WTC11 (cell line): ENCODE results near the gene CLEC2D.

Source experiments
- CREM ChIP-seq: sonication (generic); formaldehyde crosslinking; IDR thresholded peaks from 2 replicates; pipeline ENCODE4 v1.8.1; 2022; ENCODE audit warnings: mild to moderate bottlenecking, missing genetic modification reagents, moderate library complexity
- TP53 ChIP-seq: sonication (generic); formaldehyde crosslinking; IDR thresholded peaks from 2 replicates; pipeline ENCODE4 v1.8.1; 2023; ENCODE audit warnings: mild to moderate bottlenecking, missing genetic modification reagents
- ZNF263 ChIP-seq: sonication (generic); formaldehyde crosslinking; IDR thresholded peaks from 2 replicates; pipeline ENCODE4 v1.8.1; 2022; ENCODE audit warnings: low read depth, mild to moderate bottlenecking, moderate library complexity, missing genetic modification reagents
- TF ChIP-seq, protein P1 (sequence below): fragments of 200-600 bp; IDR thresholded peaks from 2 replicates; pipeline ENCODE4 v1.8.0; 2022; ENCODE audit warnings: antibody characterized with exemption
- TF ChIP-seq, protein P2 (sequence below): sonication (generic); formaldehyde crosslinking; IDR thresholded peaks from 2 replicates; pipeline ENCODE4 v1.8.0; 2022; ENCODE audit warnings: mild to moderate bottlenecking, missing genetic modification reagents
- TF ChIP-seq, protein P3 (sequence below): sonication (generic); formaldehyde crosslinking; IDR thresholded peaks from 2 replicates; pipeline ENCODE4 v1.8.1; 2023; ENCODE audit warnings: mild to moderate bottlenecking, moderate library complexity, missing genetic modification reagents
- TF ChIP-seq, protein P4 (sequence below): sonication (generic); formaldehyde crosslinking; IDR thresholded peaks from 2 replicates; pipeline ENCODE4 v1.8.1; 2022; ENCODE audit warnings: missing genetic modification reagents, borderline replicate concordance
- TF ChIP-seq, protein P5 (sequence below): sonication (generic); formaldehyde crosslinking; conservative IDR thresholded peaks from 2 replicates; pipeline ENCODE4 v1.8.1; 2022; ENCODE audit warnings: mild to moderate bottlenecking, missing genetic modification reagents
- TF ChIP-seq, protein P6 (sequence below): sonication (generic); formaldehyde crosslinking; IDR thresholded peaks from 2 replicates; pipeline ENCODE4 v1.8.0; 2023; ENCODE audit warnings: missing genetic modification reagents, mild to moderate bottlenecking, borderline replicate concordance

DNA sequence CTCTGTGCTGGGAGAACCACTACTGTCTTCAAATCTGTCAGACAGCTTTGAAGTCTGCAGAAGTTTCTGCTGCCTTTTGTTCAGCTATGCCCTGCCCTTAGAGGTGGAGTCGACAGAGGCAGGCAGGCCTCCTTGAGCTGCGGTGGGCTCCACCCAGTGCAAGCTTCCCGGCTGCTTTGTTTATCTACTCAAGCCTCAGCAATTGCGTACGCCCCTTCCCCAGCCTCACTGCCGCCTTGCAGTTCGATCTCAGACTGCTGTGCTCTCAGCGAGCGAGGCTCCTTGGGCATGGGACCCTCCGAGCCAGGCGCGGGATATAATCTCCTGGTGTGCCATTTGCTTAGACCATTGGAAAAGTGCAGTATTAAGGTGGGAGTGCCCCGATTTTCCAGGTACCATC is 36.7 kb upstream of the CLEC2D start:
- TF ChIP-seq, protein P1, sequence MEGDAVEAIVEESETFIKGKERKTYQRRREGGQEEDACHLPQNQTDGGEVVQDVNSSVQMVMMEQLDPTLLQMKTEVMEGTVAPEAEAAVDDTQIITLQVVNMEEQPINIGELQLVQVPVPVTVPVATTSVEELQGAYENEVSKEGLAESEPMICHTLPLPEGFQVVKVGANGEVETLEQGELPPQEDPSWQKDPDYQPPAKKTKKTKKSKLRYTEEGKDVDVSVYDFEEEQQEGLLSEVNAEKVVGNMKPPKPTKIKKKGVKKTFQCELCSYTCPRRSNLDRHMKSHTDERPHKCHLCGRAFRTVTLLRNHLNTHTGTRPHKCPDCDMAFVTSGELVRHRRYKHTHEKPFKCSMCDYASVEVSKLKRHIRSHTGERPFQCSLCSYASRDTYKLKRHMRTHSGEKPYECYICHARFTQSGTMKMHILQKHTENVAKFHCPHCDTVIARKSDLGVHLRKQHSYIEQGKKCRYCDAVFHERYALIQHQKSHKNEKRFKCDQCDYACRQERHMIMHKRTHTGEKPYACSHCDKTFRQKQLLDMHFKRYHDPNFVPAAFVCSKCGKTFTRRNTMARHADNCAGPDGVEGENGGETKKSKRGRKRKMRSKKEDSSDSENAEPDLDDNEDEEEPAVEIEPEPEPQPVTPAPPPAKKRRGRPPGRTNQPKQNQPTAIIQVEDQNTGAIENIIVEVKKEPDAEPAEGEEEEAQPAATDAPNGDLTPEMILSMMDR, result no peak
- TF ChIP-seq, protein P2, sequence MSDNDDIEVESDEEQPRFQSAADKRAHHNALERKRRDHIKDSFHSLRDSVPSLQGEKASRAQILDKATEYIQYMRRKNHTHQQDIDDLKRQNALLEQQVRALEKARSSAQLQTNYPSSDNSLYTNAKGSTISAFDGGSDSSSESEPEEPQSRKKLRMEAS (CRISPR knock-in tag), result no peak
- TF ChIP-seq, protein P3, sequence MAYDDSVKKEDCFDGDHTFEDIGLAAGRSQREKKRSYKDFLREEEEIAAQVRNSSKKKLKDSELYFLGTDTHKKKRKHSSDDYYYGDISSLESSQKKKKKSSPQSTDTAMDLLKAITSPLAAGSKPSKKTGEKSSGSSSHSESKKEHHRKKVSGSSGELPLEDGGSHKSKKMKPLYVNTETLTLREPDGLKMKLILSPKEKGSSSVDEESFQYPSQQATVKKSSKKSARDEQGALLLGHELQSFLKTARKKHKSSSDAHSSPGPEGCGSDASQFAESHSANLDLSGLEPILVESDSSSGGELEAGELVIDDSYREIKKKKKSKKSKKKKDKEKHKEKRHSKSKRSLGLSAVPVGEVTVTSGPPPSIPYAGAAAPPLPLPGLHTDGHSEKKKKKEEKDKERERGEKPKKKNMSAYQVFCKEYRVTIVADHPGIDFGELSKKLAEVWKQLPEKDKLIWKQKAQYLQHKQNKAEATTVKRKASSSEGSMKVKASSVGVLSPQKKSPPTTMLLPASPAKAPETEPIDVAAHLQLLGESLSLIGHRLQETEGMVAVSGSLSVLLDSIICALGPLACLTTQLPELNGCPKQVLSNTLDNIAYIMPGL (CRISPR knock-in tag), result no peak
- TF ChIP-seq, protein P4, sequence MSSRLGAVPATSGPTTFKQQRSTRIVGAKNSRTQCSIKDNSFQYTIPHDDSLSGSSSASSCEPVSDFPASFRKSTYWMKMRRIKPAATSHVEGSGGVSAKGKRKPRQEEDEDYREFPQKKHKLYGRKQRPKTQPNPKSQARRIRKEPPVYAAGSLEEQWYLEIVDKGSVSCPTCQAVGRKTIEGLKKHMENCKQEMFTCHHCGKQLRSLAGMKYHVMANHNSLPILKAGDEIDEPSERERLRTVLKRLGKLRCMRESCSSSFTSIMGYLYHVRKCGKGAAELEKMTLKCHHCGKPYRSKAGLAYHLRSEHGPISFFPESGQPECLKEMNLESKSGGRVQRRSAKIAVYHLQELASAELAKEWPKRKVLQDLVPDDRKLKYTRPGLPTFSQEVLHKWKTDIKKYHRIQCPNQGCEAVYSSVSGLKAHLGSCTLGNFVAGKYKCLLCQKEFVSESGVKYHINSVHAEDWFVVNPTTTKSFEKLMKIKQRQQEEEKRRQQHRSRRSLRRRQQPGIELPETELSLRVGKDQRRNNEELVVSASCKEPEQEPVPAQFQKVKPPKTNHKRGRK, result no peak
- TF ChIP-seq, protein P5, sequence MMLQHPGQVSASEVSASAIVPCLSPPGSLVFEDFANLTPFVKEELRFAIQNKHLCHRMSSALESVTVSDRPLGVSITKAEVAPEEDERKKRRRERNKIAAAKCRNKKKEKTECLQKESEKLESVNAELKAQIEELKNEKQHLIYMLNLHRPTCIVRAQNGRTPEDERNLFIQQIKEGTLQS, result no peak
- TF ChIP-seq TP53 (CRISPR knock-in tag), result no peak
- TF ChIP-seq CREM (CRISPR knock-in tag), result no peak
- TF ChIP-seq, protein P6, sequence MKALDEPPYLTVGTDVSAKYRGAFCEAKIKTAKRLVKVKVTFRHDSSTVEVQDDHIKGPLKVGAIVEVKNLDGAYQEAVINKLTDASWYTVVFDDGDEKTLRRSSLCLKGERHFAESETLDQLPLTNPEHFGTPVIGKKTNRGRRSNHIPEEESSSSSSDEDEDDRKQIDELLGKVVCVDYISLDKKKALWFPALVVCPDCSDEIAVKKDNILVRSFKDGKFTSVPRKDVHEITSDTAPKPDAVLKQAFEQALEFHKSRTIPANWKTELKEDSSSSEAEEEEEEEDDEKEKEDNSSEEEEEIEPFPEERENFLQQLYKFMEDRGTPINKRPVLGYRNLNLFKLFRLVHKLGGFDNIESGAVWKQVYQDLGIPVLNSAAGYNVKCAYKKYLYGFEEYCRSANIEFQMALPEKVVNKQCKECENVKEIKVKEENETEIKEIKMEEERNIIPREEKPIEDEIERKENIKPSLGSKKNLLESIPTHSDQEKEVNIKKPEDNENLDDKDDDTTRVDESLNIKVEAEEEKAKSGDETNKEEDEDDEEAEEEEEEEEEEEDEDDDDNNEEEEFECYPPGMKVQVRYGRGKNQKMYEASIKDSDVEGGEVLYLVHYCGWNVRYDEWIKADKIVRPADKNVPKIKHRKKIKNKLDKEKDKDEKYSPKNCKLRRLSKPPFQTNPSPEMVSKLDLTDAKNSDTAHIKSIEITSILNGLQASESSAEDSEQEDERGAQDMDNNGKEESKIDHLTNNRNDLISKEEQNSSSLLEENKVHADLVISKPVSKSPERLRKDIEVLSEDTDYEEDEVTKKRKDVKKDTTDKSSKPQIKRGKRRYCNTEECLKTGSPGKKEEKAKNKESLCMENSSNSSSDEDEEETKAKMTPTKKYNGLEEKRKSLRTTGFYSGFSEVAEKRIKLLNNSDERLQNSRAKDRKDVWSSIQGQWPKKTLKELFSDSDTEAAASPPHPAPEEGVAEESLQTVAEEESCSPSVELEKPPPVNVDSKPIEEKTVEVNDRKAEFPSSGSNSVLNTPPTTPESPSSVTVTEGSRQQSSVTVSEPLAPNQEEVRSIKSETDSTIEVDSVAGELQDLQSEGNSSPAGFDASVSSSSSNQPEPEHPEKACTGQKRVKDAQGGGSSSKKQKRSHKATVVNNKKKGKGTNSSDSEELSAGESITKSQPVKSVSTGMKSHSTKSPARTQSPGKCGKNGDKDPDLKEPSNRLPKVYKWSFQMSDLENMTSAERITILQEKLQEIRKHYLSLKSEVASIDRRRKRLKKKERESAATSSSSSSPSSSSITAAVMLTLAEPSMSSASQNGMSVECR, result no peak
- TF ChIP-seq ZNF263 (CRISPR knock-in tag), result no peak
